ENCODE results near the gene CIAO2A.
"Not testable (repeated sequence)": the region's sequence is repeated elsewhere in the genome, so short reads cannot be mapped to it uniquely, and the experiment has no call there.

CIAO2A gene

GRCh38 chr15:64110108-64110701 is 16.6 kb upstream of the CIAO2A start:
- not testable (repeated sequence) for H3K9ac ChIP-seq (ENCODE audit: low read depth, low read length); H3K9me3 ChIP-seq (ENCODE audit: control insufficient read depth, insufficient read depth, low read length); H3K4me3 ChIP-seq (ENCODE audit: low read depth, low read length); H3K4me1 ChIP-seq (ENCODE audit: control insufficient read depth, insufficient read depth, low read length); H3K36me3 ChIP-seq (ENCODE audit: control insufficient read depth, insufficient read depth, low read length); H3K27me3 ChIP-seq (ENCODE audit: control insufficient read depth, insufficient read depth, low read length)

GRCh38 chr15:64107337-64107736 is 13.7 kb upstream of the CIAO2A start:
- Histone ChIP-seq H3K9me3 (ENCODE audit: control insufficient read depth, insufficient read depth, low read length) (no peaks in the 10 kb centered on the region), H3K9ac (ENCODE audit: low read depth, low read length) (no peak overlapping the region), H3K4me1 (ENCODE audit: control insufficient read depth, insufficient read depth, low read length) (peaks cover 4% of the 10 kb centered on the region), H3K27me3 (ENCODE audit: control insufficient read depth, insufficient read depth, low read length) (no peaks in the 10 kb centered on the region), H3K4me3 (ENCODE audit: low read depth, low read length) (no peak overlapping the region), H3K36me3 (ENCODE audit: control insufficient read depth, insufficient read depth, low read length) (no peaks in the 10 kb centered on the region)

- no peaks in the 10 kb centered on the region for H3K4me1 ChIP-seq (ENCODE audit: control insufficient read depth, insufficient read depth, low read length)
- H3K27me3 ChIP-seq (ENCODE audit: control insufficient read depth, insufficient read depth, low read length): no peaks in the 10 kb centered on the region
- H3K36me3 ChIP-seq (ENCODE audit: control insufficient read depth, insufficient read depth, low read length): no peaks in the 10 kb centered on the region
- H3K4me3 ChIP-seq (ENCODE audit: low read depth, low read length): no peak overlapping the region
- H3K9ac ChIP-seq (ENCODE audit: low read depth, low read length): no peak overlapping the region
- no peaks in the 10 kb centered on the region for H3K9me3 ChIP-seq (ENCODE audit: control insufficient read depth, insufficient read depth, low read length)
These were observed 11.6 kb upstream of the CIAO2A start for GRCh38 chr15:64105113-64105704.

- no peak overlapping the region for H3K4me3 ChIP-seq (ENCODE audit: low read depth, low read length)
These were observed 8.9 kb upstream of the CIAO2A start for GRCh38 chr15:64102497-64102896.

GRCh38 chr15:64100958-64101357 is 7.3 kb upstream of the CIAO2A start:
- no peaks in the 10 kb centered on the region for H3K4me1 ChIP-seq (ENCODE audit: control insufficient read depth, insufficient read depth, low read length)

More at GRCh38 chr15:64102497-64102896, 8.9 kb upstream of the CIAO2A start:
- Histone ChIP-seq H3K27me3 (ENCODE audit: control insufficient read depth, insufficient read depth, low read length) (no peaks in the 10 kb centered on the region), H3K9ac (ENCODE audit: low read depth, low read length) (no peak overlapping the region), H3K4me1 (ENCODE audit: control insufficient read depth, insufficient read depth, low read length) (no peaks in the 10 kb centered on the region), H3K36me3 (ENCODE audit: control insufficient read depth, insufficient read depth, low read length) (no peaks in the 10 kb centered on the region), H3K9me3 (ENCODE audit: control insufficient read depth, insufficient read depth, low read length) (no peaks in the 10 kb centered on the region)

GRCh38 chr15:64099379-64099778 is 5.7 kb upstream of the CIAO2A start:
- H3K4me3 ChIP-seq (ENCODE audit: low read depth, low read length): no peak overlapping the region

More at GRCh38 chr15:64100958-64101357, 7.3 kb upstream of the CIAO2A start:
- Histone ChIP-seq H3K9ac (ENCODE audit: low read depth, low read length) (no peak overlapping the region), H3K27me3 (ENCODE audit: control insufficient read depth, insufficient read depth, low read length) (no peaks in the 10 kb centered on the region), H3K9me3 (ENCODE audit: control insufficient read depth, insufficient read depth, low read length) (no peaks in the 10 kb centered on the region), H3K36me3 (ENCODE audit: control insufficient read depth, insufficient read depth, low read length) (no peaks in the 10 kb centered on the region), H3K4me3 (ENCODE audit: low read depth, low read length) (no peak overlapping the region)

GRCh38 chr15:64096668-64097384 is 3.2 kb upstream of the CIAO2A start:
- Histone ChIP-seq H3K9me3 (ENCODE audit: control insufficient read depth, insufficient read depth, low read length) (no peaks in the 10 kb centered on the region), H3K9ac (ENCODE audit: low read depth, low read length) (no peak overlapping the region), H3K36me3 (ENCODE audit: control insufficient read depth, insufficient read depth, low read length) (no peaks in the 10 kb centered on the region), H3K27me3 (ENCODE audit: control insufficient read depth, insufficient read depth, low read length) (no peaks in the 10 kb centered on the region), H3K4me1 (ENCODE audit: control insufficient read depth, insufficient read depth, low read length) (peaks cover 3% of the 10 kb centered on the region), H3K4me3 (ENCODE audit: low read depth, low read length) (peak overlapping the region; percentile 89)

More at GRCh38 chr15:64099379-64099778, 5.7 kb upstream of the CIAO2A start:
- no peaks in the 10 kb centered on the region for H3K36me3 ChIP-seq (ENCODE audit: control insufficient read depth, insufficient read depth, low read length)
- no peaks in the 10 kb centered on the region for H3K27me3 ChIP-seq (ENCODE audit: control insufficient read depth, insufficient read depth, low read length)
- H3K9ac ChIP-seq (ENCODE audit: low read depth, low read length): no peak overlapping the region
- no peaks in the 10 kb centered on the region for H3K9me3 ChIP-seq (ENCODE audit: control insufficient read depth, insufficient read depth, low read length)
- peaks cover 3% of the 10 kb centered on the region for H3K4me1 ChIP-seq (ENCODE audit: control insufficient read depth, insufficient read depth, low read length)

GRCh38 chr15:64095795-64096667 is 2.4 kb upstream of the CIAO2A start, which contains the start of gene SNX1:
Gene SNX1 (plus strand): TSS chr15:64095982. CDS start chr15:64096014, 32 bp downstream.
- Histone ChIP-seq H3K27me3 (ENCODE audit: control insufficient read depth, insufficient read depth, low read length) (no peaks in the 10 kb centered on the region), H3K4me1 (ENCODE audit: control insufficient read depth, insufficient read depth, low read length) (peaks cover 3% of the 10 kb centered on the region), H3K9ac (ENCODE audit: low read depth, low read length) (peak within 1 kb of the TSS; percentile 10), H3K9me3 (ENCODE audit: control insufficient read depth, insufficient read depth, low read length) (no peaks in the 10 kb centered on the region), H3K36me3 (ENCODE audit: control insufficient read depth, insufficient read depth, low read length) (no peaks in the 10 kb centered on the region), H3K4me3 (ENCODE audit: low read depth, low read length) (peak within 1 kb of the TSS; percentile 89)

GRCh38 chr15:64095431-64095794 is 1.8 kb upstream of the CIAO2A start:
- no peaks in the 10 kb centered on the region for H3K36me3 ChIP-seq (ENCODE audit: control insufficient read depth, insufficient read depth, low read length)
- no peaks in the 10 kb centered on the region for H3K9me3 ChIP-seq (ENCODE audit: control insufficient read depth, insufficient read depth, low read length)
- peak overlapping the region; percentile 89 for H3K4me3 ChIP-seq (ENCODE audit: low read depth, low read length)
- peaks cover 3% of the 10 kb centered on the region for H3K4me1 ChIP-seq (ENCODE audit: control insufficient read depth, insufficient read depth, low read length)
- H3K9ac ChIP-seq (ENCODE audit: low read depth, low read length): no peak overlapping the region
- H3K27me3 ChIP-seq (ENCODE audit: control insufficient read depth, insufficient read depth, low read length): no peaks in the 10 kb centered on the region

- Histone ChIP-seq H3K4me1 (ENCODE audit: control insufficient read depth, insufficient read depth, low read length) (peaks cover 3% of the 10 kb centered on the region), H3K9me3 (ENCODE audit: control insufficient read depth, insufficient read depth, low read length) (no peaks in the 10 kb centered on the region), H3K27me3 (ENCODE audit: control insufficient read depth, insufficient read depth, low read length) (no peaks in the 10 kb centered on the region), H3K4me3 (ENCODE audit: low read depth, low read length) (peak overlapping the region; percentile 92), H3K36me3 (ENCODE audit: control insufficient read depth, insufficient read depth, low read length) (peaks cover 2% of the 10 kb centered on the region), H3K9ac (ENCODE audit: low read depth, low read length) (peak overlapping the region; percentile 90)
These were observed 593 bp downstream of the CIAO2A start for GRCh38 chr15:64092864-64093626.

Measured in iPS-15b (cell line).